SU-DHL-6 (cell line): Measurements from ENCODE around the gene CDC42BPA.

ENCODE experiments used
- EZH2phosphoT487 ChIP-seq: fragments of 200-600 bp; sonication (generic), shearing (Covaris generic); conservative IDR thresholded peaks from 2 replicates; pipeline ENCODE4 v1.6.1; 2018; ENCODE audit warnings: mild to moderate bottlenecking, antibody characterized with exemption, low read length, moderate library complexity, mixed read lengths
- TF ChIP-seq, protein P1 (sequence below): fragments of 200-600 bp; sonication (generic); IDR thresholded peaks from one replicate; pipeline ENCODE4 v1.5.1; 2017; ENCODE audit warnings: antibody characterized with exemption, mild to moderate bottlenecking, low read length, moderate library complexity; ENCODE audit not compliant: insufficient read depth, poor library complexity, severe bottlenecking

DNA sequence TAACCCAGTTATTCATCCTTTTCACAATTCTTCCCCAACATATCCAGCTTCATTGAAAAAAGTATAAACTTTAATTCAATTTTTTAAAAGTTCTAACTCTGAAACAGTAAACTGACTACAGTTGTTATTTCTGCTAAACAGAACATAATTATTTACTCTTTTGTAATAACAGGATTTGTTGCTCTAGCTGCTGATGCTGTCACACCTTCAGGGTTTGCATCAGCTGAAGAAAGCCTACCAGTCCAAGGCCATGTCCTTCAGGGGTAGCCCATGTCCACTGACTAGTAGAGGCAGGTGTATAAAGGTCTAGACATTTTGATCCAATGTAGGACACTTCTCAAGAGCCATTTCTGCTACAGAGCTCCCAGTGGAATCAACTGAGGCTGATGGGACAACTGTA, 107.7 kb downstream of the CDC42BPA start:
- TF ChIP-seq, protein P1, sequence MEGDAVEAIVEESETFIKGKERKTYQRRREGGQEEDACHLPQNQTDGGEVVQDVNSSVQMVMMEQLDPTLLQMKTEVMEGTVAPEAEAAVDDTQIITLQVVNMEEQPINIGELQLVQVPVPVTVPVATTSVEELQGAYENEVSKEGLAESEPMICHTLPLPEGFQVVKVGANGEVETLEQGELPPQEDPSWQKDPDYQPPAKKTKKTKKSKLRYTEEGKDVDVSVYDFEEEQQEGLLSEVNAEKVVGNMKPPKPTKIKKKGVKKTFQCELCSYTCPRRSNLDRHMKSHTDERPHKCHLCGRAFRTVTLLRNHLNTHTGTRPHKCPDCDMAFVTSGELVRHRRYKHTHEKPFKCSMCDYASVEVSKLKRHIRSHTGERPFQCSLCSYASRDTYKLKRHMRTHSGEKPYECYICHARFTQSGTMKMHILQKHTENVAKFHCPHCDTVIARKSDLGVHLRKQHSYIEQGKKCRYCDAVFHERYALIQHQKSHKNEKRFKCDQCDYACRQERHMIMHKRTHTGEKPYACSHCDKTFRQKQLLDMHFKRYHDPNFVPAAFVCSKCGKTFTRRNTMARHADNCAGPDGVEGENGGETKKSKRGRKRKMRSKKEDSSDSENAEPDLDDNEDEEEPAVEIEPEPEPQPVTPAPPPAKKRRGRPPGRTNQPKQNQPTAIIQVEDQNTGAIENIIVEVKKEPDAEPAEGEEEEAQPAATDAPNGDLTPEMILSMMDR = no peak
- TF ChIP-seq EZH2phosphoT487 = no peak
